SU-DHL-6 (cell line): ENCODE data around the gene STRBP.

Experiments used
- H2AFZ ChIP-seq: fragments of 200-600 bp; sonication (generic); 2 replicates; pipeline ENCODE4 v1.6.1; 2014; ENCODE audit warnings: low read depth, mild to moderate bottlenecking, moderate library complexity, mixed read lengths, antibody characterized with exemption, low read length; ENCODE audit not compliant: severe bottlenecking
- H3F3A ChIP-seq: fragments of 200-600 bp; shearing (Covaris generic); 2 replicates; pipeline ENCODE4 v1.6.0; 2016; ENCODE audit warnings: antibody characterized with exemption, mild to moderate bottlenecking; ENCODE audit not compliant: insufficient read depth
- H3K27ac ChIP-seq: fragments of 200-600 bp; sonication (generic); 2 replicates; pipeline ENCODE4 v1.5.1; 2016; ENCODE audit warnings: low read depth, mild to moderate bottlenecking, low read length, moderate library complexity, mixed read lengths
- H3K27me3 ChIP-seq: fragments of 200-600 bp; sonication (generic), shearing (Covaris generic); 2 replicates; pipeline ENCODE4 v1.6.0; 2014; ENCODE audit warnings: mild to moderate bottlenecking, low read length
- H3K36me3 ChIP-seq: fragments of 200-600 bp; sonication (generic); 2 replicates; pipeline ENCODE4 v1.6.1; 2014; ENCODE audit warnings: mild to moderate bottlenecking, low read length, mixed read lengths
- H3K4me2 ChIP-seq: fragments of 300-600, 200-600 bp; shearing (Covaris generic), sonication (generic); 2 replicates; pipeline ENCODE4 v1.6.0; 2014; ENCODE audit warnings: low read length, low read depth, mild to moderate bottlenecking; ENCODE audit not compliant: poor library complexity, severe bottlenecking
- H3K4me3 ChIP-seq: fragments of 200-600 bp; sonication (generic); 2 replicates; pipeline ENCODE4 v1.5.1; 2014; ENCODE audit warnings: antibody characterized with exemption, low read length, mild to moderate bottlenecking, mixed read lengths; ENCODE audit not compliant: insufficient read depth, poor library complexity, severe bottlenecking
- H3K79me2 ChIP-seq: fragments of 200-600 bp; sonication (generic); 2 replicates; pipeline ENCODE4 v1.6.1; 2014; ENCODE audit warnings: mild to moderate bottlenecking, low read length, moderate library complexity; ENCODE audit not compliant: insufficient read depth
- H3K9ac ChIP-seq: fragments of 200-600 bp; sonication (generic); 2 replicates; pipeline ENCODE4 v1.7.0; 2014; ENCODE audit warnings: mild to moderate bottlenecking, low read length
- H3K9me2 ChIP-seq: fragments of 200-600 bp; sonication (generic); replicated peaks from 2 replicates; pipeline ENCODE4 v1.6.1; 2014; ENCODE audit warnings: low read length; ENCODE audit not compliant: insufficient read depth
- H3K9me3 ChIP-seq: fragments of 200-600 bp; sonication (generic); 2 replicates; pipeline ENCODE4 v1.6.1; 2014; ENCODE audit warnings: low read length, mixed read lengths; ENCODE audit not compliant: insufficient read depth
- H4K20me1 ChIP-seq: fragments of 200-600 bp; sonication (generic); 2 replicates; pipeline ENCODE4 v1.6.1; 2014; ENCODE audit warnings: low read depth, mild to moderate bottlenecking, antibody characterized with exemption, low read length, moderate library complexity, mixed read lengths
- EZH2phosphoT487 ChIP-seq: fragments of 200-600 bp; sonication (generic), shearing (Covaris generic); conservative IDR thresholded peaks from 2 replicates; pipeline ENCODE4 v1.6.1; 2018; ENCODE audit warnings: mild to moderate bottlenecking, antibody characterized with exemption, low read length, moderate library complexity, mixed read lengths
- TF ChIP-seq, protein P1 (sequence below): fragments of 200-600 bp; sonication (generic); IDR thresholded peaks from one replicate; pipeline ENCODE4 v1.5.1; 2017; ENCODE audit warnings: antibody characterized with exemption, mild to moderate bottlenecking, low read length, moderate library complexity; ENCODE audit not compliant: insufficient read depth, poor library complexity, severe bottlenecking

The STRBP gene

DNA sequence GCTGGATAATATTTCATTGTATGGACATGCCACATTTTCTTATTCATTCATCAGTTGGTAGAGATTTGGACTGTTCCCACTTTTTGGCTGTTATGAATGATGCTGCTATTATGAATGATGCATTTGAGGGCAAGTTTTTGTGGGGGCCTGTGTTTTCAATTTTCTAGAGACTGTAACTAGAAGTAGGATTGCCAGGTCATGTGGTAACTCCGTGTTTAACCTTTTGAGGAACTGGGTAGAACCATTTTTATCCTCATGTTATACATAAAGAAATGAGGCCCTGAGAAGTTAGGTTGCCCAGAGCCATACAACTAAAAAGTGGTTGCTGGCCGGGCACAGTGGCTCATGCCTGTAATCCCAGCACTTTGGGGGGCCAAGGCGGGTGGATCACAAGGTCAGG lies 22.4 kb upstream of the STRBP start:
- Histone ChIP-seq H3K27me3 (no peaks in the 10 kb centered on the region), H3F3A (no peaks in the 10 kb centered on the region; the same call in 1 of the 2 replicates), H3K9me3 (no peaks in the 10 kb centered on the region), H3K79me2 (no peaks in the 10 kb centered on the region), H2AFZ (no peak overlapping the region), H3K4me3 (no peak overlapping the region), H3K9ac (no peak overlapping the region), H3K36me3 (no peaks in the 10 kb centered on the region), H4K20me1 (no peaks in the 10 kb centered on the region), H3K27ac (no peak overlapping the region), H3K9me2 (no peaks in the 10 kb centered on the region), H3K4me2 (no peak overlapping the region)
- TF ChIP-seq, protein P1, sequence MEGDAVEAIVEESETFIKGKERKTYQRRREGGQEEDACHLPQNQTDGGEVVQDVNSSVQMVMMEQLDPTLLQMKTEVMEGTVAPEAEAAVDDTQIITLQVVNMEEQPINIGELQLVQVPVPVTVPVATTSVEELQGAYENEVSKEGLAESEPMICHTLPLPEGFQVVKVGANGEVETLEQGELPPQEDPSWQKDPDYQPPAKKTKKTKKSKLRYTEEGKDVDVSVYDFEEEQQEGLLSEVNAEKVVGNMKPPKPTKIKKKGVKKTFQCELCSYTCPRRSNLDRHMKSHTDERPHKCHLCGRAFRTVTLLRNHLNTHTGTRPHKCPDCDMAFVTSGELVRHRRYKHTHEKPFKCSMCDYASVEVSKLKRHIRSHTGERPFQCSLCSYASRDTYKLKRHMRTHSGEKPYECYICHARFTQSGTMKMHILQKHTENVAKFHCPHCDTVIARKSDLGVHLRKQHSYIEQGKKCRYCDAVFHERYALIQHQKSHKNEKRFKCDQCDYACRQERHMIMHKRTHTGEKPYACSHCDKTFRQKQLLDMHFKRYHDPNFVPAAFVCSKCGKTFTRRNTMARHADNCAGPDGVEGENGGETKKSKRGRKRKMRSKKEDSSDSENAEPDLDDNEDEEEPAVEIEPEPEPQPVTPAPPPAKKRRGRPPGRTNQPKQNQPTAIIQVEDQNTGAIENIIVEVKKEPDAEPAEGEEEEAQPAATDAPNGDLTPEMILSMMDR: no peak
- TF ChIP-seq EZH2phosphoT487: no peak

DNA sequence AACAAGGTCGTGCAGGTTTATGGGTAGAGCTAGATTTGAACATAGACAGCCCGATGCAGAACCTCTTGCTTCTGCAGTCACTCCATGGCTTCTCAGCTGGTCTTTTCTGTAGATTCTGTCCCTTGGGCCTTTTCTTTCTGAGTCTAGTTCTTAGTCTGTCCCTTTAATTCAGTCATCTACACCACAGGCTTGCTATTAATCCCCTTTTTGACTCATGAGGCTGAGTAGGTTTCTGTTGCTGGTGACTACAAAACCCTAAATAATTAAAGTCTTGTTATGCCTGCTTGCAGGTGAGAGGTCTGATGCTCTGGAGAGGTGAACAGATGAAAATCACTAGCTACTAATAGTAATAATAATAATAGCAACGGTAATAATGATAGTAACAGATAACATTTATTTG lies 19.3 kb upstream of the STRBP start:
- H3K79me2 ChIP-seq: no peaks in the 10 kb centered on the region

DNA sequence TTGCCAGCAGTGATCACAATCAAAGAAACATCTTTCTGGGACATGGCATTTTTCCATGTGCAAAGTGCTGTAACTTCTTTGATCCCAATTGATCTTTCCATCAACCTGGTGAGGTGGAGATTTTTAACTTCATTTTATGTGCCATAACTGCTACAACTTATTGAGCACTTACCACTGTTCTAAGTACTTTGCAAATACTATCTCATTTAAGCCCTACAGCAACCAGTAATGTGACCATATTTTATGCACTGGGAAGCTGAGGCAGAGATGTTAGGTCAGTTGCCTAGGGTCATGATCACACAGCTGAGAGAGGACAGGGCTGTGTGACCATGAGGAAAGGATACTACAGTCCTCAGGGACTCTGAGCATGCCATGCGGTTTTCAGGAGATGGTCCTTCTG lies 17.9 kb upstream of the STRBP start:
- TF ChIP-seq EZH2phosphoT487: no peak
- TF ChIP-seq, protein P1: no peak
- no peak overlapping the region for H3K4me2 ChIP-seq
- H3K36me3 ChIP-seq: no peaks in the 10 kb centered on the region
- H3K9ac ChIP-seq: no peak overlapping the region
- H3K9me3 ChIP-seq: no peaks in the 10 kb centered on the region
- H3K27ac ChIP-seq: no peak overlapping the region
- no peaks in the 10 kb centered on the region for H3K9me2 ChIP-seq
- H4K20me1 ChIP-seq: no peaks in the 10 kb centered on the region
- no peak overlapping the region for H2AFZ ChIP-seq
- no peak overlapping the region for H3K4me3 ChIP-seq
- H3K79me2 ChIP-seq: no peaks in the 10 kb centered on the region
- no peaks in the 10 kb centered on the region for H3K27me3 ChIP-seq
- no peaks in the 10 kb centered on the region for H3F3A ChIP-seq

More for the DNA sequence above, 19.3 kb upstream of the STRBP start:
- Histone ChIP-seq H4K20me1 (no peaks in the 10 kb centered on the region), H3K9me2 (no peaks in the 10 kb centered on the region), H3K9me3 (no peaks in the 10 kb centered on the region), H3K27me3 (no peaks in the 10 kb centered on the region), H3K9ac (no peak overlapping the region), H2AFZ (no peak overlapping the region), H3K27ac (no peak overlapping the region), H3K36me3 (no peaks in the 10 kb centered on the region), H3K4me2 (no peak overlapping the region), H3F3A (no peaks in the 10 kb centered on the region), H3K4me3 (no peak overlapping the region)
- TF ChIP-seq EZH2phosphoT487: no peak
- TF ChIP-seq, protein P1: no peak

DNA sequence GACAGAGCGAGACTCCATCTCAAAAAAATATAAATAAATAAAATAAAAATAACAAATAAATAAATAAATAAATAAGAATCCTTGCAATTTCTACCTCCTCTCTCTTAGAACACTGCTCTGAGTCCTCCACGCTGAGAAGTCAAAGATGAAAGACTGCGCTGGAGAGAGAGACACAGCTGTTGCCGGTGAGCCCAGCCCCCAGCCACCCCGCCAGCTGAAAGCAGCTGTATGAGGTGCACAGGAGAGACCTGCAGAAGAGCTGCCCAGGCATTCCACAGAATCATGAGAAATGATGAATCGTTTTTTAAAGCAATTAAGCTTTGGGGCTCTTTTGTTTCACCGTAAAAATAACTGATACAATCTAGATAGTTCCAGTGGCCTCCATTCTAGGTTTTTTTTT lies 16.3 kb upstream of the STRBP start:
- Histone ChIP-seq H3K4me3 (no peak overlapping the region), H3K9me2 (no peaks in the 10 kb centered on the region), H3K9me3 (peaks cover under 1% of the 10 kb centered on the region; the same call in 1 of the 2 replicates), H3F3A (no peaks in the 10 kb centered on the region), H4K20me1 (no peaks in the 10 kb centered on the region), H3K4me2 (no peak overlapping the region), H2AFZ (no peak overlapping the region), H3K27ac (no peak overlapping the region), H3K36me3 (no peaks in the 10 kb centered on the region), H3K9ac (no peak overlapping the region), H3K27me3 (no peaks in the 10 kb centered on the region), H3K79me2 (no peaks in the 10 kb centered on the region)
- TF ChIP-seq, protein P1: no peak
- no peak for TF ChIP-seq EZH2phosphoT487
